GM12878 (cell line): Measurements from ENCODE around the gene CHKA. TPM values are rescaled to one million over a fixed set of nuclear protein-coding genes. Genes with fewer than 3 reads are reported as not detected.

Experiments used
- ATF3 ChIP-seq: IDR thresholded peaks from 2 replicates; pipeline ENCODE4 v1.6.1; 2011; ENCODE audit warnings: low read depth, mild to moderate bottlenecking, low read length, moderate library complexity, borderline replicate concordance; ENCODE audit errors: extremely low read depth
- CEBPB ChIP-seq, 2 experiments: fragments of 150-350 bp in 1 of 2; IDR thresholded peaks; 2 replicates each; pipeline ENCODE4 v1.6.1; 2012 to 2014; ENCODE audit warnings: low read depth in 2 of 2, low read length in 2 of 2, borderline replicate concordance in 1 of 2, inconsistent platforms in 1 of 2
- DPF2 ChIP-seq: fragments of 450-650 bp; IDR thresholded peaks from 2 replicates; pipeline ENCODE4 v1.6.1; 2017; ENCODE audit warnings: mild to moderate bottlenecking
- IKZF2 ChIP-seq, 2 experiments: fragments of 450-650 bp; IDR thresholded peaks; 2 replicates each; pipeline ENCODE4 v1.6.1; 2017; ENCODE audit warnings: mild to moderate bottlenecking in 2 of 2, moderate library complexity in 2 of 2
- KDM1A ChIP-seq: fragments of 200-600 bp; sonication (generic); IDR thresholded peaks from 2 replicates; pipeline ENCODE4 v1.6.1; 2016; ENCODE audit warnings: borderline replicate concordance
- MAX ChIP-seq: IDR thresholded peaks from 2 replicates; pipeline ENCODE4 v1.6.1; 2012; ENCODE audit warnings: low read depth, low read length, improper control_type of control experiment
- NFIC ChIP-seq: IDR thresholded peaks from 2 replicates; pipeline ENCODE4 v1.6.1; 2012; ENCODE audit warnings: low read depth, mild to moderate bottlenecking, inconsistent platforms, low read length, moderate library complexity
- RUNX3 ChIP-seq: IDR thresholded peaks from 2 replicates; pipeline ENCODE4 v1.6.1; 2012; ENCODE audit warnings: low read length, inconsistent platforms
- ZBTB11 ChIP-seq: fragments of 450-650 bp; formaldehyde crosslinking; IDR thresholded peaks from 2 replicates; pipeline ENCODE4 v1.5.0; 2022; ENCODE audit warnings: mild to moderate bottlenecking, missing genetic modification characterization
- ZBTB33 ChIP-seq: fragments of 450-650 bp; IDR thresholded peaks from 2 replicates; pipeline ENCODE4 v1.6.1; 2017; ENCODE audit warnings: mild to moderate bottlenecking
- polyA plus RNA-seq, 11 experiments: library from polyadenylated mRNA; depleted of rRNA in 4 of 11; unstranded in 6 of 11; stranded (reverse) in 5 of 11; fragments of >200 nt; fragmentation: Nextera tagmentation in 4 of 11; fragmentation: Illumina TruSeq in 1 of 11; extraction: Ambion mirVana in 4 of 11; extraction: Trizol in 1 of 11; gene quantifications; 1 replicate in 1 of 11; 2 replicates in 10 of 11; pipeline versions ENCODE4 v1.2.1 to v1.2.3, GENCODE V29; 2011 to 2016; ENCODE audit warnings: inconsistent platforms in 2 of 11, missing spikeins in 2 of 11, low read depth in 1 of 11
- total RNA-seq, 4 experiments: library from RNA; depleted of rRNA in 3 of 4; stranded (reverse); fragments of >200 nt in 3 of 4; fragmentation: Illumina TruSeq in 1 of 4; extraction: Trizol in 1 of 4; gene quantifications; 2 replicates each; pipeline versions ENCODE4 v1.2.1 to v1.2.3, GENCODE V29; 2013 to 2021

Gene CHKA
- total and polyA plus RNA-seq, 10 of the 15 experiments (the other 5 are each of a cell fraction or from before 2014, with no cell fraction given), result 5.2 to 29.2 (median 21.2) TPM

- TF ChIP-seq ZBTB33, result no peak
- no peak for TF ChIP-seq IKZF2 (IDR thresholded peaks at IDR 0.05)
- no peak for TF ChIP-seq NFIC
- no peak for TF ChIP-seq DPF2
- no peak for TF ChIP-seq CEBPB (IDR thresholded peaks at IDR 0.05; ENCODE audit: borderline replicate concordance in 1 of 2, low read depth in 2 of 2, low read length in 2 of 2)
- TF ChIP-seq ATF3, result no peak
- no peak for TF ChIP-seq KDM1A
- no peak for TF ChIP-seq ZBTB11 (CRISPR knock-in tag)
- TF ChIP-seq MAX, result no peak
- TF ChIP-seq RUNX3, result no peak
- TF ChIP-seq, all 136 proteins: peak for 0
These were observed 89.2 kb downstream of the CHKA start (continued) for GRCh38 chr11:68032003-68032402.
